Measurements from ENCODE around the gene PHGDH.

DNA sequence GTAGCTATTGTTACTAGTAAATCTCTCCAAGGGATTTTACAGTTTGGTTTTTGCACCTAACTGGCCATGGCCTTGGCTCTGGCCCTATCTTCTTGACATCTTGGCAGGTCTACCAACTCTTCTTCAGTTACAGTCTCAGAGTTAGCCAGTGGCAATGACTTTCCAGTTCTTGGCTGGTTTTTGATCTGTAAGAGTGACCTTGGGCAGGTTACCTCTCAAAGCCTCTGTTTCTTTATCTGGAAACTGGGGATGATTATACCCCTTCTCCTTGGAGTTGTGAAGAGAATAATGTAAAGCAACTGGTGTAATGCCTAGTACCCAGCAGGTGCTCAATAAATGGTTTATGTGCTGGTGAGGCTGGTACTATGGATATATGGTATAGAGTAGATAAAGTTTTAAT lies 6.7 kb downstream of the PHGDH start:
- no peak for TF ChIP-seq POLR2A (IDR thresholded peaks at IDR 0.05)
- TF ChIP-seq, protein P1, sequence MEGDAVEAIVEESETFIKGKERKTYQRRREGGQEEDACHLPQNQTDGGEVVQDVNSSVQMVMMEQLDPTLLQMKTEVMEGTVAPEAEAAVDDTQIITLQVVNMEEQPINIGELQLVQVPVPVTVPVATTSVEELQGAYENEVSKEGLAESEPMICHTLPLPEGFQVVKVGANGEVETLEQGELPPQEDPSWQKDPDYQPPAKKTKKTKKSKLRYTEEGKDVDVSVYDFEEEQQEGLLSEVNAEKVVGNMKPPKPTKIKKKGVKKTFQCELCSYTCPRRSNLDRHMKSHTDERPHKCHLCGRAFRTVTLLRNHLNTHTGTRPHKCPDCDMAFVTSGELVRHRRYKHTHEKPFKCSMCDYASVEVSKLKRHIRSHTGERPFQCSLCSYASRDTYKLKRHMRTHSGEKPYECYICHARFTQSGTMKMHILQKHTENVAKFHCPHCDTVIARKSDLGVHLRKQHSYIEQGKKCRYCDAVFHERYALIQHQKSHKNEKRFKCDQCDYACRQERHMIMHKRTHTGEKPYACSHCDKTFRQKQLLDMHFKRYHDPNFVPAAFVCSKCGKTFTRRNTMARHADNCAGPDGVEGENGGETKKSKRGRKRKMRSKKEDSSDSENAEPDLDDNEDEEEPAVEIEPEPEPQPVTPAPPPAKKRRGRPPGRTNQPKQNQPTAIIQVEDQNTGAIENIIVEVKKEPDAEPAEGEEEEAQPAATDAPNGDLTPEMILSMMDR (IDR thresholded peaks at IDR 0.05) = no peak
- TF ChIP-seq POLR2AphosphoS5 (IDR thresholded peaks at IDR 0.05; ENCODE audit: insufficient read depth in 1 of 2, low read depth in 1 of 2) = no peak
